Activated naive CD4-positive, alpha-beta T cell treated with anti-CD3 and anti-CD28 coated beads, Interleukin-2, amount 50 U/mL, for 24 hours (primary cell): ENCODE measurements around the gene TAS2R40.
A peak's percentile ranks its signal among the peaks of the same experiment; 100 is the strongest.

Experiments
- H3K27ac Mint-ChIP-seq: one replicate; pipeline ENCODE4 v1.8.0; 2021; ENCODE audit warnings: mild to moderate bottlenecking, mixed read lengths
- H3K27me3 Mint-ChIP-seq: one replicate; pipeline ENCODE4 v1.8.0; 2021; ENCODE audit warnings: mixed read lengths
- H3K36me3 Mint-ChIP-seq: one replicate; pipeline ENCODE4 v1.8.0; 2021; ENCODE audit warnings: mixed read lengths
- H3K4me1 Mint-ChIP-seq: one replicate; pipeline ENCODE4 v1.8.0; 2021; ENCODE audit warnings: mixed read lengths
- H3K4me3 Mint-ChIP-seq: one replicate; pipeline ENCODE4 v1.8.0; 2021; ENCODE audit warnings: mild to moderate bottlenecking, mixed read lengths
- H3K9me3 Mint-ChIP-seq: one replicate; pipeline ENCODE4 v1.8.0; 2021; ENCODE audit warnings: mixed read lengths

The TAS2R40 gene

DNA sequence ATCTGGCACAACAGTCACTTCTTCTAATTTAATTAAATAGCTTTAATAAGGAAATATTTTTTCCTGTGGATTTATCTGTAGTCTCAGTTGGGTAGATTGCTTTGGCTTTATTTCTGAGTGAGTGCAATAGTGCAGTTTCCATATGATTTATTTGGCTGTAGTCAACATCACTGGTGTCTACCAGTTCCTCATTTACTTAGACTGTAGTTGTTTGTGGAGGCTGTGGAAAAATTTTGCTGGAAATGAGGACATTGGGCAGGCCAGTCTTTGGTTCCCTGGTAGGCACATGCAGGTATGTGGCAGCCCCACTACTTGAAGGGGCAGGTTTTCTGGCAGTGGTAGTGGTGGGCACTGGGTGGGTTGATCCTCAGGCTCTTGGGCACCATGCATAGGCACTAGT, 15.5 kb downstream of the TAS2R40 start:
- Mint-ChIP-seq H3K4me1 (peaks cover 11% of the 10 kb centered on the region), H3K27ac (no peak overlapping the region)

DNA sequence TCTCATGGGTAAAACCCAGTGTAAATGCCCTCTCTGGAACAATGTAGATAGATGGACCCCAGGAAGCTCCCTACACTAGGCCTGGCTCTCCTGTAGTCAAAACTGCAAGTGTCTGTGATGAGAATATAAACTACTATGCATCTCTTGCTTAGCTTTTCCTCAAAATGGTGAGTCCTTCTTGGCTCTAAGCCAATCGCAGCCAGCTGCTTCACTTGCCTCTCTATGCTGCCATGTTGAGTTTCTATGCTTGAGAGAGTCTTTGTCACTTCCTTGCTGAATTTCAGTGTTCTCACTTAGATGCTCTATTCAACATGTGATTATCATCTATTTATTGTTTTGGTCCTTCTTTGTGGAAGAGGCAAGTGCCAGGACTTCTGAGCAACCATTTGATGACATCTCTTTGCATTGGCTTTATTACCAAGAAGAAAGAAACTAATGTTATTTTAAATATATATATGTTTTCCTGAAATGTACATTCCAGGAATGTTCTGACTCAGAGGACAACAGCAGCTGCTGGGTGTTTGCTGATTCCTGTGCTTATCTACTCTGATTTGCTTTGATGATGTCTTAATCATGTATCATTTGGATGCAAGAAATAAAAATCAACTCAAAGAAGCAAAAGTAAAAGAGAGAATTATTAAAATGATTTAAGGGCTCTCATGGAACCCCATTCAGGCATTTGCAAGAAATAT, 16.6 kb downstream of the TAS2R40 start:
- Mint-ChIP-seq H3K27me3 (peaks cover 3% of the 10 kb centered on the region), H3K9me3 (peaks cover 15% of the 10 kb centered on the region), H3K36me3 (peaks cover 11% of the 10 kb centered on the region), H3K4me1 (peaks cover 12% of the 10 kb centered on the region), H3K27ac (no peak overlapping the region), H3K4me3 (no peak overlapping the region)

More for the DNA sequence above, 15.5 kb downstream of the TAS2R40 start:
- Mint-ChIP-seq H3K36me3 (peaks cover 11% of the 10 kb centered on the region), H3K9me3 (peaks cover 15% of the 10 kb centered on the region), H3K27me3 (peaks cover 3% of the 10 kb centered on the region), H3K4me3 (no peak overlapping the region)

DNA sequence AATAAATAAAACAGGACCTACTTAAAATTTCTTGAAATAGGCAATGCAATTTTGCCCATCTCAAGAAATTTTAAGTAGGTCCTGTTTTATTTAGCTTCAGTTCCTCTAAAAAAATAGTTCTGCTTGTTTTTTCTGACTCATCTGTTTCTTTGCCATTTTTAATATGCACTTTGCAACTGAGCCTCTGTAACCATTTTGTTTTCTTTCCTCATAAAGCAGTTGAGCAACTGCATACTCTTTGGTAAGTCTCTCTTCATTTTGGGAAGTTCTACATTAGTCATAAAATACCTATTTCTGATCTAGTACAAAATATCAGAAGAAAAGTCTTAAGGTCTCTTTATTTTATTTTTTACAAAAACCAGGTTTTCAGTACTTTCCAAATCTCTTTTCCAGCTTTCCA, 18.0 kb downstream of the TAS2R40 start:
- Mint-ChIP-seq H3K27ac (no peak overlapping the region), H3K4me1 (peaks cover 25% of the 10 kb centered on the region), H3K36me3 (peaks cover 11% of the 10 kb centered on the region), H3K27me3 (peaks cover 3% of the 10 kb centered on the region), H3K4me3 (no peak overlapping the region), H3K9me3 (peaks cover 15% of the 10 kb centered on the region)

DNA sequence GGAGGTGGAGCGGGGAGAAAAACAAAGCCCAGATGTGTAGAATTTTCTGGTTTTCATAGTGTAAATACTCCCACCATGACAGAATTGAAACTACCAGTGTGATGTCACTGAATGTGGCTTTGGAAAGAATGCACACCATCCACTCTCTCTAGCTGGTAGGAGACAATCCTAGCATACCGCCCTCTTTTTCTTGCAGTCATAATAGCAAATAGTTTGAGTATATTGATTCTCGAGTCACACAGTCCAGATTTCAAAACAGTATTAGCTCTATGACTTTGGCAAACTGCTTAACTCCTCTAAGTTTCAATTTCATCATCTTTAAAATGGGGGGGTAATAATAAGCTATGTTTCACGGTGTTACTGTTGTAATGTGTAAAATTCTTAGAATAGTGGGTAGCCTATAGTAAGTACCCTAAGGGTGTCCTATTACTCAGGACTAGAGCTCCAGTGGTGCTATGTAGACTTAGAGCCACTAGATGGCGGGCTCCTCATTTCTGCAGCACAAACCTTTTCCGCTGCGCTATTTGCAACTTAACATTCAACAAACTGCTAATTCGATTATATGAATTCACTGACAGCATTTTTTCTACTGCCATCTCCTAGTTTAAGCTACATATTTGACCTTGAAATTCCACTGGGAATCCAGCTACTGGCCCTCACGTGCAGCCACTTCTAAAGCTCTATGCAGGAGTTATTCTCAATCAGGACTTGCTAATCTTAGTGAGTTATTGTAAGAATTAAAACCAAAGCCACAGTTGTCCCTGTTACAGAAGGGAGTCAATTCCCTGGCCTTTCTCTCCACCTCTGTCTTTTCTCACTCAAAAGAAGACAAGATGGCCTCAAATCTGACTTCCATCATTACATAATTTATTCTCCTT, 18.7 kb downstream of the TAS2R40 start:
- Mint-ChIP-seq H3K27me3 (peaks cover 2% of the 10 kb centered on the region), H3K4me3 (no peak overlapping the region), H3K36me3 (peaks cover 11% of the 10 kb centered on the region), H3K9me3 (peaks cover 15% of the 10 kb centered on the region), H3K4me1 (peaks cover 32% of the 10 kb centered on the region), H3K27ac (no peak overlapping the region)

DNA sequence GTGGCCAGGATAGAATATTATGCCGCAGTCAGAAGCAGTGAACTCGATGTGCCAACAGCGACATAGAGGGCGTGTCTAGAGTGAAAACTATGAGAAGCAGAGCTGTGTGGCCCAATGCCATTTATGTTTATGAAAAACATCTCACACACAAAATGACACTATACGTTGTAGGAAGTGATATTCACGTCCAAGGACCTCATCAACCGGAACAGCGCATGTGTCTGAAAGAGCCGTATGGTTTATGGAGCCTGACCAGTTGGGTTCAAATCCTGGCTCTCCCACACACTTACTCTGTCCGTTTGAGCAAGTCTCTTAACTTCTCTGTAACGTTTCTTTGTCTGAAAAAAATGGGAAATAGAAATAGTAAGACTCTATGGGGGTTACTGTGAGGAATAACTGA, 20.5 kb downstream of the TAS2R40 start:
- Mint-ChIP-seq H3K9me3 (no peaks in the 10 kb centered on the region), H3K4me3 (no peak overlapping the region), H3K36me3 (no peaks in the 10 kb centered on the region), H3K27me3 (no peaks in the 10 kb centered on the region), H3K4me1 (peaks cover 50% of the 10 kb centered on the region), H3K27ac (no peak overlapping the region)

DNA sequence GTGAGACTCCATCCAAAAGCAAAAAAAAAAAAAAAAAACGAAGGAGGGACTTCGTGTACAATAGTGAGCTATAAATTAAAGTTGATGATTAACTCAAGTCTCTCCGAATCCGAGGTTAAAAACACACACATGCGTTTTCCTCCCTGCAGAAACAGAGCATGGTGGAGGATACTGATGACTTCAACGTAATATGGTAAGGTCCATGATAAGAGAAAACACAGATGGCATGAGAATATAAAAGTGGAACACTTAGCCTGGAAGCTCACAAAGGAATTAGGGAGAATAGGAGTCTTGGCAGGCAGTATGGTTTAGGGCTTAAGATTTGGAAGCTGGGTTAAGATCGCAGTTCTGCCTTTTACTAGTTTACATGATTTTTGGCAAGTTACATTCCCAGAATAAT, 21.3 kb downstream of the TAS2R40 start:
- Mint-ChIP-seq H3K27me3 (no peaks in the 10 kb centered on the region), H3K4me1 (peaks cover 58% of the 10 kb centered on the region), H3K9me3 (peaks cover 1% of the 10 kb centered on the region), H3K27ac (no peak overlapping the region), H3K36me3 (no peaks in the 10 kb centered on the region), H3K4me3 (no peak overlapping the region)

DNA sequence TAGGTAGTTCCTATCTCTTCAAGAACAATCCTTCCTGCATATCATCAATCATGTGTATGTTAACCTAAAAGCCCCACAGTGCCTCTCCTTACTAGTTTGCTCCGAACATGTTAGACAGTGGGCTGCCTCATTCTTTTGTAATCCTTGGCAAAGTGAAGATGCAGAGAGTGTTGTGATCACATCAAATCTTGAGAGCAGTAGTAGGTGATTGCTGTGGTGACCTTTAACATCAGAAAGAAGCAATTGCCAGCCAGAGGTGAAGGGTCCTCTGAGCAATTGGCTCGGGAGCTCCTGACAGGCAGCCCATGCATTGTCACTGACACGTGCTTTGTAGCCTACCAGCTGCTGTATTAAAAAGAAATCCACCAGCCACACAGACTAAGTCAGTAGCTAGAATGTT, 21.8 kb downstream of the TAS2R40 start:
- peaks cover 63% of the 10 kb centered on the region for H3K4me1 Mint-ChIP-seq
- no peaks in the 10 kb centered on the region for H3K36me3 Mint-ChIP-seq
- peaks cover 5% of the 10 kb centered on the region for H3K9me3 Mint-ChIP-seq
- H3K27me3 Mint-ChIP-seq, result no peaks in the 10 kb centered on the region
- no peak overlapping the region for H3K4me3 Mint-ChIP-seq
- H3K27ac Mint-ChIP-seq, result no peak overlapping the region

DNA sequence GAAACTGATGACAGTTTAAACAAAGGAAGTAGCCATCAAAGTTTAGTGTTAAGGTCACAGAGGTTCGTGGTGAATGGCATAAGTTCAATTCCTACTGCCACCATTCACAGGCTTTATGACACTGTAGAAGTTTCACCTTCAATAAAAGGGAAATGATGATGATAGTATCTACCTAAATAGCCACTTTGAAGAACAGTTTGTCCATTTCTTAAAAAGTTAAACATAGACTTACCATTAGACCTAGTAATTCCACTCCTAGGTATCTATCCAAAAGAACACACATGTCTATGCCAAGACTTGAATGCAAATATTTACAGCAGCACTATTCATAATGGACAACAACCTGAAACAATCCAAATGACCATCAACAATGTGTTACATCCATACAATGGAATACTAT, 22.5 kb downstream of the TAS2R40 start:
- H3K4me1 Mint-ChIP-seq, result peaks cover 70% of the 10 kb centered on the region
- peak overlapping the region; percentile 53 for H3K27ac Mint-ChIP-seq
- no peaks in the 10 kb centered on the region for H3K27me3 Mint-ChIP-seq
- peaks cover 5% of the 10 kb centered on the region for H3K36me3 Mint-ChIP-seq
- H3K9me3 Mint-ChIP-seq, result peaks cover 10% of the 10 kb centered on the region
- H3K4me3 Mint-ChIP-seq, result no peak overlapping the region

DNA sequence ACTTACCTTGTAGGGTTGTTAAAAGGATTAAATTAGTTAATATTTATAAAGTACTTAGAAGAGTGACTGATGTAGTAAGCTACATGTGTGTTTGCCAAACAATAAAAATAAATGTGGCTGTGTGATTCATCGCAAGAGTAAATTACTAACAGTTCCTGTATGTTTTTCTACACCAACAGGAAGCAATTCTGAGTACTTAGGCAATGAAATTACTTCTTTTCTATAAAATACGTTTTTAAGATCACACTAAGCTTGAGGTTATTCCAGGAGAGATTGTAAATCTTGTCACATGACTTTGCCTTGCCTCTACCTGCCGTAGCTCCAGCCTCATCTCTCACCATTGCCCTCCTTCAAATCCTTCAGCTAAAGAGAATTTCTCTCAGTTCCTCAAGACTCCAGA, 23.3 kb downstream of the TAS2R40 start:
- H3K27ac Mint-ChIP-seq, result peak overlapping the region; percentile 74
- peak overlapping the region; percentile 37 for H3K4me3 Mint-ChIP-seq
- peaks cover 5% of the 10 kb centered on the region for H3K36me3 Mint-ChIP-seq
- H3K27me3 Mint-ChIP-seq, result no peaks in the 10 kb centered on the region
- H3K4me1 Mint-ChIP-seq, result peaks cover 78% of the 10 kb centered on the region
- peaks cover 17% of the 10 kb centered on the region for H3K9me3 Mint-ChIP-seq

DNA sequence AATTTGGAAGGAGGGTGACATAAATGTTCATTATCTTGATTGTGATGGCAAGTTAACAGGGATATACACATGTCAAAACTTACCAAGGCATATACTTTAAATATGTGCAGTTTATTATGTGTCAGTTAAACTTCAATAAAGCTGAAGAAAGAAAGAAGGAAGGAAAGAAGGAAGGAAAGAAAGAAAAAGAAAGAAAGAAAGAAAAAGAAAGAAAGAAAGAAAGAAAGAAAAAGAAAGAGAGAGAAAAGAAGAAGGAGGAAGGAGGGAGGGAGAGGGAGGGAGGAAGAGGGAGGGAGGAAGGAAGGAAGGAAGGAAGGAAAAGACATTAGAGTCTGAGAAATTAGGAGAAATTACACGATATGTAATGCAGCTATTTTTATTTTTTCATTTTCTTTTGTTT, 25.5 kb downstream of the TAS2R40 start:
- Mint-ChIP-seq H3K9me3 (peaks cover 19% of the 10 kb centered on the region), H3K4me1 (peaks cover 89% of the 10 kb centered on the region), H3K36me3 (peaks cover 7% of the 10 kb centered on the region), H3K27ac (peak overlapping the region; percentile 47), H3K4me3 (no peak overlapping the region), H3K27me3 (no peaks in the 10 kb centered on the region)

DNA sequence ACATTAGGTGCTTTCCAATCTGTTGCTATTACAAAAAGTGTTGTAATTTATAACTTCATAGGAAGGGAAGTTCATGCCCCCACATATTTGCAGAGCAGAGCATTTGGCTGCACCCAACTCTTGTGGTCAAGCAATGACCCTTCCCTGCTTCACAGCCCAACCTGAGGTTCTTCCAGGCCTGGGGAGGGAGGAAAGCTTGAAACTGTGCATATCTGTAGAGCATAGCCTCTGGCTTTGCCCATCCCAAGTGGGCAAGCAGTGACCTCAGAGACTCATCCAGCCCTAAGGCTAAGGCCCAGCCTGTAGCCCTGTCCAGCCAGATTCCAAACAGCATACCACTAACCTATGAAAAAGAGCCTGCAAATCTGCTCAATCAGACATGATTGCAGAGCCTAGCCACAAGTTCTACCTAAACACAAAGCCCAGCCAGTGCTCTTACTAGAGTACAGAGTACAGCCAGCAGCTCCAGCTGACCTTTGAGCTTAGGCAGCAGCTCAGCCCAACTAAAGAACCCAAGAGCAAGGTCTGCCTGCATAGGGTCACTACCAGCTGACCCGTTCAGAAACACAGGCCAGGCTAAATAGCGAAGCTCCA, 27.0 kb downstream of the TAS2R40 start:
- Mint-ChIP-seq H3K27ac (peak overlapping the region; percentile 81), H3K27me3 (no peaks in the 10 kb centered on the region), H3K36me3 (peaks cover 16% of the 10 kb centered on the region), H3K4me1 (peaks cover 97% of the 10 kb centered on the region), H3K4me3 (no peak overlapping the region), H3K9me3 (peaks cover 22% of the 10 kb centered on the region)

DNA sequence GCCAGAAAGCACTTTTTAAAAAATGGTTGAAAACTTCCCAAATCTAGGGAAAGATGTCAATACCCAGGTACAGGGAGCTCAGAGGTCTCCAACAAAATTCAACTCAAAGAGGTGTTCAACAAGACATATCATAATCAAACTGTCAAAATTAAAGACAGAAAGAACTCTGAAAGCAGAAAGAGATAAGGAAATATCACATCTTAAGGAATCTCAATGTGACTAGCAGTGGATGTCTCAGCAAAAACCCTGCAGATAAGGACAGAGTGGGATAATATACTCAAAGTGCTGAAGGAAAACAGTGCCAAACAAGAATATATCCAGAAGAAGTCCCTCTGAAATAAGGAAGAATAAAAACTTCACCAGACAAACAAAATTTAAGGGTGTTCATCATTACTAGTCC, 28.4 kb downstream of the TAS2R40 start:
- Mint-ChIP-seq H3K9me3 (peaks cover 22% of the 10 kb centered on the region), H3K27me3 (no peaks in the 10 kb centered on the region), H3K36me3 (peaks cover 16% of the 10 kb centered on the region), H3K4me3 (no peak overlapping the region), H3K27ac (peak overlapping the region; percentile 87), H3K4me1 (peaks cover 96% of the 10 kb centered on the region)

DNA sequence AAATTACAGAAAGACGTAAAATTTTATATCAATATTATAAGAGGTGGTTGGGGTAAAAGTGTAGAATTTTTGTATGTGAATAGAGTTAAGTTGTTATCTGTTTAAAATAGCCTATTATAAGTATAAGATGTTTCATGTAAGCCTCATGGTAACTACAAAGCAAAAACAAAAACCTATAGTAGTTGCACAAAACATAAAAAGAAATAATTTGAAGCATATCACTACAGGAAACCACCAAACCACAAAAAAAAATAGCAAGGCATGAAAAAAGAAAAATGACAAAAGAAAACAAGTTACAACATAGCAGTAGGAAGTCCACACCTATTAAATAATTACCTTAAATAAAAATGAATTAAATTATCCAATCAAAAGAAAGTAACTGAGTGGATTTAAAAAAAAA, 29.0 kb downstream of the TAS2R40 start:
- H3K4me3 Mint-ChIP-seq, result peak overlapping the region; percentile 57
- H3K4me1 Mint-ChIP-seq, result peaks cover 96% of the 10 kb centered on the region
- peak overlapping the region; percentile 82 for H3K27ac Mint-ChIP-seq
- H3K27me3 Mint-ChIP-seq, result no peaks in the 10 kb centered on the region
- H3K9me3 Mint-ChIP-seq, result peaks cover 22% of the 10 kb centered on the region
- H3K36me3 Mint-ChIP-seq, result peaks cover 16% of the 10 kb centered on the region

DNA sequence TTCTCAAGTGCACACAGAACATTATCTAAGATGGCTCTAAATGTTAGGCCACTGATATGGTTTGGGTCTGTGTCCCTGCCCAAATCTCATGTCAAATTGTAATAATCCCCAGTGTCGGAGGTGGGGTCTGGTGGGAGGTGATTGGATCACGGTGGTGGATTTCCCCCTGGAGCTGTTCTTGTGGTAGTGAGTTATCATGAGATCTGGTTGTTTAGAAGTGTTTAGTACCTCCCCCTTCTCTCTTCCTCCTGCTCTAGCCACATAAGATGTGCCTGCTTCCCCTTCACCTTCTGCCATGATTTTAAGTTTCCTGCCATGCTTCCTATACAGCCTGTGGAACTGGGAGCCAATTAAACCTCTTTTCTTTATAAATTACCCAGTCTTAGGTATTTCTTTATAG, 30.2 kb downstream of the TAS2R40 start:
- peak overlapping the region; percentile 83 for H3K27ac Mint-ChIP-seq
- H3K9me3 Mint-ChIP-seq, result peaks cover 22% of the 10 kb centered on the region
- H3K4me3 Mint-ChIP-seq, result peak overlapping the region; percentile 2
- no peaks in the 10 kb centered on the region for H3K27me3 Mint-ChIP-seq
- peaks cover 16% of the 10 kb centered on the region for H3K36me3 Mint-ChIP-seq
- peaks cover 94% of the 10 kb centered on the region for H3K4me1 Mint-ChIP-seq

DNA sequence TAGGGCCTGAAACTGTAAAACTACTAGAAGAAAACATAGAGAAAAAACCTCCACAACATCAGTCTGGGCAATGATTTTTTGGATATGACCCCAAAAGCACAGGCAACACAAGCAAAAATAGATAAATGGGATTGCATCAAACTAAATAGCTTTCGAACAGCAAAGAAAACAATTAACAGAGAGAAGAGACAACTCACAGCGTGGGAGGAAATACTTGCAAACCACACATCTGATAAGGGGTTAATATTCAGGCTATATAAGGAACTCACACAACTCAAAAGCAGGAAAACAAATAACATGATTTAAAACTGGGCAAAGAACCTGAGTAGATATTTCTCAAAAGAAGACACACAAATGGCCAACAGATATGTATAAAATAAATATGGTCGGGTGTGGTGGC, 33.7 kb downstream of the TAS2R40 start:
- Mint-ChIP-seq H3K4me1 (peaks cover 86% of the 10 kb centered on the region), H3K36me3 (peaks cover 11% of the 10 kb centered on the region), H3K9me3 (peaks cover 5% of the 10 kb centered on the region), H3K4me3 (no peak overlapping the region), H3K27ac (peak overlapping the region; percentile 10), H3K27me3 (no peaks in the 10 kb centered on the region)

DNA sequence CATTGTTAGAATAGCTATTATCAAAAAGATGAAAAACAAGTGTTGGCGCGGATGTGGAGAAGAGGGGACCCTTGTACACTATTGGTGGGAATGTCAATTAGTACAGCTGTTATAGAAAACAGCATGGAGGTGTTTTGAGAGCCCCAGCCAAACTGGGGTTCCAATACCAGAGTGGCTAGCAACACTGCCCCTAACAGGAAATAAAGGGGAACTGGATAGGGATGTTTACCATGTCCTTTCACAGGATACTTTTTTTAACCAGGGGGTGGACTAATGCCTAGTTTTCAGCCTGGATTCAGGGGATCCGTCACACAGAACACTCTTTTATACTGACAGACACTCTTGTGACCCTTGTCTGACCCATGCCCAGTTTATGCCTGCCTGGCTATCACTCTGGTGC, 34.5 kb downstream of the TAS2R40 start:
- peak overlapping the region; percentile 72 for H3K27ac Mint-ChIP-seq
- peaks cover 11% of the 10 kb centered on the region for H3K36me3 Mint-ChIP-seq
- peaks cover 5% of the 10 kb centered on the region for H3K9me3 Mint-ChIP-seq
- H3K27me3 Mint-ChIP-seq, result no peaks in the 10 kb centered on the region
- peaks cover 79% of the 10 kb centered on the region for H3K4me1 Mint-ChIP-seq
- no peak overlapping the region for H3K4me3 Mint-ChIP-seq
